Iris pigment epithelial cell (primary cell): Measurements from ENCODE around the gene TMEM63B.
"Not testable (repeated sequence)": the region's sequence is repeated elsewhere in the genome, so short reads cannot be mapped to it uniquely, and the experiment has no call there.

Experiments
- DNase-seq: peaks from one replicate; pipeline ENCODE4 v3.0.0-alpha.2; 2011; ENCODE audit warnings: low read depth

The TMEM63B gene

DNA sequence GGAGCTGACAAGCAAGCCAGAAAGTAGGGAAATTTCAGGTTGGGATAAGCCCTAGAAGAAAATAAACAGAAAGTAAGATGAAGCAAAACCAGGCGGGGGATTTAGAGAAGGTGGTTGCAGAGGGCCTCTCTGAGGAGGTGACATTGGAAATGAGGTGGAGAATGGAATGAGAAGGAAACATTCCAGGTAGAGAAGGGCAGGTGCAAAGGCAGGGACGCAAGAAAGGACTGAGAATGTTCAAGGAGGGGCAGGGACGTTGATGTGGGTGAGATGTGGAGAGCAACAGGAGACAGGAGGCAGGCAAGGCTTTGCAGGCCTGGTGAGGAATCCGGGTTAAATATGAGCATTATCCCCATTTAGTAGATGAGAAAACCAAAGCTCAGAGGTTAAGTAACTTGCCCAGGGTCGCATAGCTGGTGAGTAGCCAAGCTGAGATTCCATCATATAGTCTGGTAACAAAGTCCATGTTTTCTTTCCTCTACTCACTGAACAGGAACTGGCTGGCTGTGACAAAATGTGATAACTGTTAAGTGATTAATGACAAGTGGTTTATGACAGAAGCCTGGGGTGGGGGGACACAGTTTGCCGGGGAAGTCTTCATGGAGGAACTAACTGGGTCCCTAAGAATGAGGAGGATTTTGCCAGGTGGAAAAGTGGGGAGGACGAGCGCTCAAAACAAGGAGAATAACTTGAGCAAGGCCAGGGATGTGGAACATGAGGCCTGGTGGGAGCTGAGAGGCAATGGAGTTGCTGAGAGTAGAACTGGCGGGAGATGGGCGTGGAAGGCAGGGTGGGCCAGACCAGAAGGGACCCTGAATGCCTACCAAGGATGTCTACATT, 32.7 kb upstream of the TMEM63B start:
- DNase-seq = no peak

DNA sequence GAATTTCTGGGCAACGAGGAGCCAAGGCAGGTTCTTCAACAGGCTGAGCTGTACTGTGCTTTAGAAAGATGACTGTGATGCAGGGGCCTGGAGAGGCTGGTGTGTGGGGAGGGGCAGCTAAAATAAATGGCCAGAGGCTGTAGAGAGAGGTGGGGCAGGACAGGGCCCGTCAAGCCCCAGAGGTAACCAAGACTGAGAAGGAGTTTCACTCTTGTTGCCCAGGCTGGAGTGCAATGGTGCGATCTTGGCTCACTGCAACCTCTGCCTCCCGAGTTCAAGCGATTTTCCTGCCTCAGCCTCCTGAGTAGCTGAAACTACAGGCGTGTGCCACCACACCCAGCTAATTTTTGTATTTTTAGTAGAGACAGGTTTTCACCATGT, 32.1 kb upstream of the TMEM63B start:
- not testable (repeated sequence) for DNase-seq

DNA sequence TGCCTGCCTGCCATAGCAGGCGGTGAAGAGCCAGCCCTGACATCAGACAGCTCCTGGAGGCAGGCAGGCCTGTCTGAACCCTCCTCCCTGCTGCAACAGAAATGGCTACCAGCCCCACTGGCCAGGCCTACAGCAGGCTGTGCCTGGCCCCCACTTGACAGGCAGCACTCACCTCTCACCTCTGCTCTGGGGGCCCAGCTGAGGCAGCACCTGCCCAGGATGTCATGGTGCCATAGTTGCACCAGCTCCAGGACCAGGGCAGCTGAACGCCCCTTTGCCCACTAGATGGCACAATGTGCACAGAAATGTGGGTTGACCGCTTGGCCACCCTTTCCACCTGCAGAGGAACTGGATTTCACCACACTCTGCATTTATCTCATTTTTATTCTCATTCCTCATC, 30.7 kb upstream of the TMEM63B start:
- DNase-seq = peak; percentile 69

DNA sequence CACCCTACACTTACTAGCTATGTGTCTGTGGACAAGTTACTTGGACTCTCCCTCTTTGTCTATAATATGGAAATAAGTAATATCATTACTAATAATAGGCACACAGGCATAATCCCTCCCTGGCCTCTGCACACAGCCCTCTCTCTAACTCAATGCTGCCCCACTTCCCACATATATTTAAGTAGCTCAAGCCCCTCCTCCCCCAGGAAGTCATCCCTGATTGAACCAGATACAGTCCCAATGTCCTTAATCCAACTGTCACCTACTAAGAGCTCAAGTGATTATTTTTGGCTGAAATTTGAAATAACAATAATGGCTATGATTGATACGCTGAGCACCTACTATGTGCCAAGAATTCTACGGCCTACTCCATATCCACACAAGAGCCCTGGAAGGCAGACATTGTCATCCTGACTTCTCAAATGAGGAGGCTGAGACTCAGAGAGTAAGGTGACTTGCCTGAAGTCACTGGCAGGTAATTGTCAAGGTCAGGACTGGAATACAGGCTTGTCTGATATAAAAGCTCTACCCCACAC, 29.5 kb upstream of the TMEM63B start:
- DNase-seq = no peak

DNA sequence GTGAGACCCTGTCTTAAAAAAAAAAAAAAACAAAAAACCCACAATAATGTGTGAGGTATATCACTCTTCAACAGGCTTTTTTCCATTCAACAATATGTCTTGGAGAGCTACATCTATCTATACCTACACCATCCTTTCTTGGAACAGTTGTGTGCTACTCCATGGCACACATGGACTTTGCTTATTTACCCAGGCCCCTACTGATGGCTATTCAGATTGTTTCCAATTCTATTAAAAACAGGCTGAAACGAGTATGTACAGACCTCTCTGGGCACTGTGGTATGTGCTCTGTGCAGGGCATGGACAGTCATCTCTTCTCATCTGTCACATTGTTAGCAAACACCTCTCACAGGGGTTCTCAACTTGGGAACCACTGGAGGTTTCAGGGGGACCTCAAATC, 28.2 kb upstream of the TMEM63B start:
- DNase-seq = no peak

DNA sequence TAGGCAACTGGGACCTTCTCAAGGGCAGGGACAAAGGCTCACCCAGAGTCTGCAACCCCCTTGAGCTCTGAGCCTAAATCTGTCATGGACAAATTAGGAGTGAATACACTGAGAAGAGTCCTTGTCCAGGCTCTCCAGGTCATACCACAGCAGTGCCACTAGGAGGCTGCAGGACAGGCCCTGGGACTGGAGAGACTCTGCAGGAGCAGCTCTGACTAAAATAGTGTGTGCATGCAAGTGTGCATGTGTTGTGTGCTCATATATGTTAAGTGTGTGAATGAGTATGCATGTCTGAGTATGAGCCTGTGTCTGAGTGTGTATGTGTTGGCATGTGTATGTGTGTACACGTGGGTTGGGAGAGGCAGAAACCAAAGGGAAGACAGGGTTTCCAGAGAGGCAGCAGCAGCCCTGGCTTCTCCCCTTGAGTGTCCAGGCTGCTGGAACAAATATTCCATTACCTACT, 27.2 kb upstream of the TMEM63B start:
- DNase-seq = peak; percentile 51

DNA sequence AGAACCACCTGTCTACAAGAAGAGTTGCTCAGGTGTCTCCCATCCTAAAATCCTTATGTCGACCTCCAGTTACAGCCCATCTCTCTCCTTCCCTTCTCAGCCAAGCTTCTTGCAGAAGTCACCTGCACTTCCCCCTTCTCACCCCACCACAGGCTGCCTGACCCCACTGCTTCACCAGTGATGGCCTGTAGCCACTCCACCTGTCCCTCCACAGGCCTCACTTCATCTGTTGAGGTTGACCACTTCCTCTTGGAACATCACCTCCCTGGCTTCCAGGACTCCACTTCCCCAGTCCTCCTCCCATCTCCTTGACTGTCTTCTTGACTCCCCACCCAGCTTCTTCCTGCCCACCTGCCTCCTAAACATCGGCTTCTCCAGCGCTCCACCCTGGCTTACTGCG, 25.5 kb upstream of the TMEM63B start:
- no peak for DNase-seq

DNA sequence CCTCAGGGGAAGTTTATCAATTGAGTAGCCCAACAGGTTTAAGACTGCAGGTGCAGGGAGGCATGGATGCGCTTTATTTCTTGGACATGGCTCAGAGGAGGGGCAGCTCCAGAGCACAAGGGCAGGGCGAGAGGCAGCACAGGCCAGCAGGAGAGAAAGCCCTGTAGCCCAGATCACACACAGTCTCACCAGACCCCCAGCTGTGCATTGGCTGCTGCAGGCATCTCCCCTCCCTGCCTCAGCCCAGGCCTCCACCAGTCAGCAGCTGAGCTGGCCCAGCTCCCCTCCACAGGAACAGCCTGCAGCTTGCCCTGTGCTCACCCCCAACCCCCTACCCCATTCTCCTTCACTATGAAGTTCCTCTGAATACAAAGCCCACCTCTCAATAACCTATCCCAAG, 24.8 kb upstream of the TMEM63B start:
- DNase-seq = no peak

DNA sequence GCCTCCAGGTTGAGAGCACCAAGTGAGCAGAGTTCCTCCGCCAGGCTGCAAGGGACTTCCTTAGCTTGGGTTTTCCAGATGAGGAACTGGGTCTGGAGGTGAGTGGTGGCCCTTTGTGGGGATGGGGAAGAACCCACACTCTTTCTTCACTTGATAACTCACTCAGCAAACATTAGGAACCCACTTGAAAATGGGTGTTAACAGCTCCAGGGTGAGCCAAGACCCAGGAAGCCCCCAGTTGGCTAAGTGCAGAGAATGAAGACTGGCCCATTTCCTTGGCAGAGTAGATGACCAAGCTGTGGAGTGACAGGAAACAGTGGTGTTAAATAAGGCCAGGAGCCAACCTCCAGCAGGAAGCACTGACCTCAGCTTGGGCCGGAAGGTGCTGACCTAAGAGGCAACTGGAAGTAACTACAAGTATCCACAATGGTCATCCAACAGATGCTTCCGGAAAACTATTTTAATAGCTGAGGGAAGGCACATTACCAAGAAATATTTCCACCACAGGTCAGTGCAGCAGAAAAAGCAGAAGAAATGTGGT, 22.8 kb upstream of the TMEM63B start:
- no peak for DNase-seq

DNA sequence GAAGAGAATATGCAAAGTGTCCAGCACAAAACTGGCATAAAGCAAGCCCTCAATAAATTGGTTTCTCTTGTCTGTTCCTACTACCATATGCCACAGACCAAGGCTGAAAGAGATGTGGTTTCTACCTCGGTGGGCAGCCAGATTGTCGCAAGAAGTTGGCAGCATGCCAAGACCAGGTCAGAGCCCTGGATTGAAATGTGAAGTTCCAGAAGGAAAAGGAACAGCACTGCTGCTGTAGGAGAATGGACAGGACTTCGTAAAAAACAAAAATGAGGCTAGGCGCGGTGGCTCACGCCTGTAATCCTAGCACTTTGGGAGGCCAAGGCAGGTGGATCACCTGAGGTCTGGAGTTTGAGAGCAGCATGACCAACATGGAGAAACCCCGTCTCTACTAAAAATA, 22.2 kb upstream of the TMEM63B start:
- no peak for DNase-seq

DNA sequence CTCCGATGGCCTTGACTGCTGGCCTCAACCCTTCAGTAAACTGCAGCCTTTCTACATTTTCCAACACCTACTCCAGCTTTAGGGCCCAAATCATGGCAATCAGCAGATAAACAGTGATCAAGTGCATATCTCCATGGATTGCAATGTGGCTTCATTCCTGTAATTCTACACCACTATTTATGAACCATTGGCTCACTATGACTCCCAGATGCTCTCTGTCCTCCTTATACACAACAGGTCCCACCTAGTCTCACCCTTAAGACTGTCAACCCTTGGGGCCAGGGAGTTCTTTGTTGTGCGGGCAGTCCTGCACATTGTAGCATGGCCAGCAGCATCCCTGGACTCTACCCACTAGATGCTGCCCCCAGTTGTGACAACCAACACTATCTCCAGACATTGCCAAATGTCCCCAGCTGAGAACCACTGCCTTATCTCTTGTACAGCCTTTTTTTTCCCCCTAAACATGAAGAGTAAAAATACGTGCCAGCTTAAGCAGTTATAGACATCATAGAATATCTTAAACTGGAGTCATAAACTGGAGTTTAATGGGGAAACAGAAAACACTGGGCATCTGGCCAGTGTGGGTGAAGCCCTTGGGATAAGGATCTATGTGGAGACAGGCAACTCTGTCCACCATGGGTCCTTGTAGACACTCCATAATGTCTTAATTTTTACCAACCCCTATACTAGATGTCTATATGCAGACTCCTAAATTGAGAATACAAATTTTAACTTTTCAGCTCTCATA, 21.2 kb upstream of the TMEM63B start:
- peak; percentile 67 for DNase-seq

DNA sequence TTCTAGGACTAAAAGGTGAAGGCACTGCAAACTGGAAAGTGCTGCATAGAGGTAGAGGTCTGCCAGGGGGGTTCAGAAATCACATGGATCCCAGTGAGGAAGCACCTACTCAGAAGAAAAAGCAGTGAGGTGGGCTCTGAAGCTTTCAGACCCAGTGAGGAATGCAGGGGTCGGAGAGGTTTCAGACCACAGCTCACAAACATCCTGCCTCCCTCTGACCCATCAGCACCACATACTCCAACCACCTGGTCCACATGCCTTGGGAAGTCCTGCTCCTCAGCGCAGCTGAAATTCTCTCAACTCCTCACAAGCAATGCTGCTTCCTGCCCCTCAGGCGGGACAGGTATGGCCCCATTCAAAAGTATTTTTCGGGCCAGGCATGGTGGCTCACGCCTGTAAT, 20.3 kb upstream of the TMEM63B start:
- no peak for DNase-seq

DNA sequence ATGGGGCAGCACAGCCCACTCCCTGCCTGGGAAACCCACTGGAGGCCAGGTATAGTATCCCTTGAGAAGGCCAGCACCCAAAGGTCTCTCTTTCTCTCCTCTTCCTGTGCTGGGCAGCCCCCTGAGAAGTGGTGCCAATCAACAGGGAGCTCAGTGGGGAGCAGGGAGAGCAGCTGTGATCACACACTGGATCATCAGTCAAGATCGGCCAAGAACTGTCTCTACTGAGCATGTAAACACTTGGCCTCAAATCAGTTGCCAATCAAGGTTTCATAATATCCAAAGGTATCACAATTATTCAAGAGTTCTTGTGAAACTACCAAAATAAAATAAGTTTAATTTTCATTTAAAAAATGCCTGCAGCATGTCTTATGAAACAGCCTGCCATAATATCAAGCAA, 18.9 kb upstream of the TMEM63B start:
- no peak for DNase-seq

DNA sequence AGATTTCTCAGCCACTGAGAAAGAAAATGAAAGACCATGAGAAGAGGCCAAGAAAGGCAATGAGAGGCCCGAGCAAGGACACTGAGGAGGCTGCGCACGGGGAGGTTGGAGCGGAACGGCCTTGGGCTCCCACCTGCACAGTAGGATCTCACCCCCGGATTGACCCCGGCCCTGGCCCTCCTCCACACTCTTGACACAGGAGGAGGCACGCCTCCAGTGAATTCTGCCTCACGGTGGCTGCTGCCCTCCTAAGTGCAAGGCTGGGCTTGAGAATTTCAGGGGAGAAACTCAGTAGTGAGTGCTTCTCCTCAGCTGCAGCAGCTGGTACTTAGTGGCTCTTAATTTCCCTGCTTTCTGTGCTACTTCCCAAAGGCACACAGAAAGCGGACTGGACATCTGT, 18.1 kb upstream of the TMEM63B start:
- no peak for DNase-seq

DNA sequence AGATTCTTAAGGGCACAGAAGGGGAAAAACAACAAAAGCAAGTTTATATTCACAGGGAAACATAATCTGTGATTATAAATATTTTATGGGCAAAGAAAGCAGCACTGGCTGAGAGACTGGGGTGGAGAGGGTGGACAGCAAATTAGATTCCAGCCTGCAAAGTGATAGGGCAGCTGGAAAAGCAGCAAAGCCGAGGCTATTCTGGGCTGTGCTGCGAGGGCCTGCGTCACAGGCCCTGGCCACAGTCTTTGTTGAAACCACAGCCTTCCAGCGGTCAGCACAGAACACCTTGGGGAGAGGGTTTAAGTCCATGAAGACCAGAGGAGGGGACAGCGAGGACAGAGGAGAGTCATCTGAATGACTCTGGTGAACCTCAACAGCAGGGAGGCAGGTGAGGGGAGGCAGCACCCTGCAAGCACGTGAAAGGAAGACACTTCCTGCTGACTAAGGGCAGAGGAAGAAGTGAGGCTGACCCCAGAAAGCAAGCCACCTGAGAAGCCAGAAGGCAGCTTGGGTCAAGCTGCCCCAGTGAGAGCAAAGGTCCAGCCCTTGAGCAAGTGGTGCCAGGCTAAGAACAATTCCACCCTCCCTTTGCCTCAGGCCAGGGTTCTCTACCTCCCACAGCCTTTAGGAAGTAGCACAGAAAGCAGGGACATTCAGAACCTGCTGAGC, 17.2 kb upstream of the TMEM63B start:
- no peak for DNase-seq

DNA sequence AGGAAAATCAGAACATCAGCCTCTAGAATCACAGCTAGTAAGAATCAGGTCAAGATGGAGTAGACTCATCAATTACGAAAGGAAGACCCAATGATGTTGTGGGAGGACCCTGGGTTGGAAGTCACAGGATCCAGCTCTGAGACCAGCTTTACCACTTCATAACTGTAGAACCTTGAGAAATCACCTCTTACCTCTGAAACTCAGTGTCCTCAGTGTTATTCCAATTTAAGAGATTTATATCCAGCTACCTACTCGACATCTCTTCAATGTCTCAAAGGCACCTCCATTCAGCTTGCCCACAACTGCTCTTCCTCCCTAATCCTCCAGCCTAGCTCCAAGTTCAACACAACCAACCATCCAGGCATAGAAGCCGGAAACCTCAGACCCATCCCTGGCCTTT, 16.4 kb upstream of the TMEM63B start:
- DNase-seq = no peak

DNA sequence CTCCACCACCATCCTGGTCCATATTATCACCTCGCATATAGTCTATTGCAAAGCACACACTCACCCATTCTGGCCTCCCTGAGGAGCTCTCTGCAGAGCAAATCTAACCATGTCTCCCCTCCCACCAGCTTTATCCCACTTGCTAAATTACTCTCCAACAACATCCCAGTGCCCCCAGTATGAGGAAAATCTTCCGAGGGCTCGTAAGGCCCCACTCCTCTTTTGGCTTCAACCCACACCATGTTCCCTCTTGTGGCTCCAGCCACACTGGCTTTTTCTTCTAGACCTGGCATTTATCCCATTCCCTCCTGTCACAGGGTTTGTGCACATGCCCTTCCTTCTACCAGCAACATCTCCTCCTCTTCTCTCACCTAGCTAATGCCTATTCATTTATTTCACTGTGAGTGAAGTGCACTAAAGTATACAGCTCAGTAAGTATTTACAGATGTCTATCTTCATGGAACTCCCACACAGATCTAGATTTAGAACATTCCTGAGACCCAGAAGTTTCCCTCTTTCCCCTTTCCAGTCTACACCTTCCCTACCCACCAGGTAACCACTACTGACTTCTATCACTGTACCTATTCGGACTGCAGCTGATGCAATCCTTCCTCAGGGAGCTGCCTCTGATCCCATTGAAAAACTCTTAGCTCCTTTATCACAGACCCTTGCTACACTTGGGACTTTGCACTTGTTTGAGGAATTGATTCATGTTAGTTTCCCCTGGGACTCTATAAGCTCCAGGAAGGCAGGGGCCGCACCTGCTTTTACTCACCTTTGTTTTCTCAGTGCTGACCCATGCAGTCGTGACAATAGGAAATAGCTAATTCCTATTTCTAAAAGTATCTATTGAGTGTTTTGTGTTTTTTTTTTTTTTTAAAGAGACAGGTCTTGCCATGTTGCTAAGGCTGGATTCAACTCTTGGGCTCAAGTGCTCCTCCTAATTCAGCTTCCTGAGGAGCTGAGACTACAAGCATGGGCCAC, 15.6 kb upstream of the TMEM63B start:
- DNase-seq = no peak

DNA sequence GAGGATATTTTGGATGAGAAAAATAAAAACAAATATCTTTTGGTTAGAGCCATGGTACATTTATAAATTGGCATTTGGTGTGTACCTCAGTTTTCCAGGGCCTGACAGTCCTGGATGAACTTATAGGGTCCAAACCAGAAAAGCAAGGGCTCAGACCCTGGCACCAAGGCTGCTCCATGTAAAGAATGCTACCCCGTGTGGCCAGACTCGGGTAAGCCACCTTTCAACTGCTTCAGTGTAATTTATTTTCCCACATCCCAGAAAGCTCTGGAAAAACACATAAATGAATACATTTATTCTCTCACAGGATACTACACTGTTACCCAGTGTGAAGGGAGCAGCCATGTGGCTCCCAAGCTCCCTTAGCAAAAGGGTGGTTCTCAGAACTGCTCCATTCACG, 13.9 kb upstream of the TMEM63B start:
- DNase-seq = no peak

DNA sequence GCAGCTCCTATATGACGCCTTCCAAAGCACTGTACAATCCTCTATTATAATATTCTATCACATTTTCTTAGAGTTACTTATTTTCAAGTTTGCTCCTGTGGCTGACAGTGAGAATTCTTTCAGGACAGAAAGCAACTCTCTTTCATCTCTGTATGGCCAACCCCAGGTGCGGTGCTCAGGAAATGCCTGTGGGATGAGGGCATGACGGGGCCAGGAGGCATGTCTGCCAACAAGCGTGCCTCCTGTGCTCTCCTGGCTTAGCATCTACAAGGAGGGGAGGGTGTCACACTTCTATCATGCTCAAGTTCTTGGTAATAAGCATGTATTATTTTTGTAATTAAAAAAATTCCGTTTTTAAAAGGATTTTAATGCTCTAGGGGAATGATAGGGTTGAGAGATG, 11.5 kb upstream of the TMEM63B start:
- DNase-seq = peak; percentile 76

DNA sequence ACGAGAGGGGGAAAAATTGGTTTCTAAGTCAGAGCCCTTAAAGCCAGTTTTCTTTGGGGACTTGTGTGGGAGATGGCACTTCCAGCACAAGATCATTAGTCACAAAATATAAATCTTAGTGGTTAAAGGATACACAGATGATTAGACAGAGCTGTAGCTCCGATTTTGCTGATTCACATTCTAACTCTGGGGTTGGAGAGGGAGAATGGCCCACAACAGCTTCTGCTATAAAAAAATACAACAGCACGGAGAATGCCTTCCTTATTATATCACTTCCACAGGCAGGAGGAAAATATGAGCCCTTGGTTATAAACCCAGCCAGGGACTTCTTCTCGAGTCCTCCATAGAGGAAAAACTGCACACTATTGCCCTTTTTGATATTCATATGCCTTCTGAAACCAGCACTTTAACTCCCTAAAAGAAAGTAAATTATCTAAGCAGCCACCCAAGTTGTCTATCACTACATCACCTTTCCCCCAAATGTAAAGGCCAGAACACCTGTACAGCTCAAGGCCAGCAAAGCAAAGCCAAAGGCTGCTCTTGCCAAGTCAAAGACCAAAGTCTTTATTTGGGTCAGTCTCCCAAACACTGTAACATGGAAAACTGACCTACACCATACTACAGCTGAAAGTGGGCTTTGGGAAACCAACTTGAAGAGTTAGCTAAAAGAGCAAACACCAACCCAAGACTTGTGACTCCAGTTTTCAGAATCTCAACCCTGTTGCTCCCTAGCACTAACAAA, 10.5 kb upstream of the TMEM63B start:
- peak; percentile 95 for DNase-seq
